HepG2 (cell line): ENCODE measurements around the gene DDR2. TPM values are rescaled to one million over a fixed set of nuclear protein-coding genes. Genes with fewer than 3 reads are reported as not detected.

Experiments
- AGO1 ChIP-seq: fragments of 200-400 bp; formaldehyde crosslinking; IDR thresholded peaks from 2 replicates; pipeline ENCODE4 v1.6.1; 2017; ENCODE audit warnings: mild to moderate bottlenecking, low read depth, low read length, moderate library complexity; ENCODE audit not compliant: poor library complexity, severe bottlenecking
- ARHGAP35 ChIP-seq: sonication (generic); formaldehyde crosslinking; IDR thresholded peaks from 2 replicates; pipeline ENCODE4 v1.9.0; 2022; ENCODE audit warnings: mild to moderate bottlenecking, inconsistent platforms, moderate library complexity, missing genetic modification reagents, borderline replicate concordance
- FOSL2 ChIP-seq: sonication (generic); formaldehyde crosslinking; IDR thresholded peaks from 2 replicates; pipeline ENCODE4 v1.4.0; 2020; ENCODE audit warnings: missing genetic modification reagents
- ISL2 ChIP-seq: sonication (generic); formaldehyde crosslinking; IDR thresholded peaks from 2 replicates; pipeline ENCODE4 v1.5.0; 2020; ENCODE audit warnings: missing genetic modification reagents
- KDM5B ChIP-seq: sonication (generic); formaldehyde crosslinking; IDR thresholded peaks from 2 replicates; pipeline ENCODE4 v1.4.0; 2020; ENCODE audit warnings: missing genetic modification reagents, mild to moderate bottlenecking, borderline replicate concordance
- POGZ ChIP-seq: sonication (generic); formaldehyde crosslinking; IDR thresholded peaks from 2 replicates; pipeline ENCODE4 v1.4.0; 2020; ENCODE audit warnings: mild to moderate bottlenecking, missing genetic modification reagents
- POLR2AphosphoS2 ChIP-seq: IDR thresholded peaks from 2 replicates; pipeline ENCODE4 v1.6.1; 2011; ENCODE audit warnings: low read depth, low read length, improper control_type of control experiment
- SALL1 ChIP-seq: sonication (generic); formaldehyde crosslinking; IDR thresholded peaks from 2 replicates; pipeline ENCODE4 v1.8.0; 2022; ENCODE audit warnings: mild to moderate bottlenecking, missing genetic modification reagents
- SP1 ChIP-seq, 2 experiments: fragments of 450-650 bp in 1 of 2; sonication (generic) in 1 of 2; formaldehyde crosslinking in 1 of 2; IDR thresholded peaks; 2 replicates each; pipeline versions ENCODE4 v1.4.0 to v1.6.1; 2016 to 2020; ENCODE audit warnings: missing genetic modification reagents in 1 of 2
- SPEN ChIP-seq: sonication (generic); formaldehyde crosslinking; IDR thresholded peaks from 2 replicates; pipeline ENCODE4 v1.5.1; 2020; ENCODE audit warnings: low read depth, mild to moderate bottlenecking, missing genetic modification reagents
- SSRP1 ChIP-seq: IDR thresholded peaks from 2 replicates; pipeline ENCODE4 v1.6.1; 2016; ENCODE audit warnings: control low read depth
- TBL1XR1 ChIP-seq: fragments of 150-350 bp; IDR thresholded peaks from 2 replicates; pipeline ENCODE4 v1.6.1; 2014; ENCODE audit warnings: borderline replicate concordance, low read length; ENCODE audit not compliant: partially characterized antibody
- TCF12 ChIP-seq, 2 experiments: fragments of 450-650 bp in 1 of 2; sonication (generic) in 1 of 2; formaldehyde crosslinking in 1 of 2; IDR thresholded peaks; 2 replicates each; pipeline versions ENCODE4 v1.6.1 to v1.8.0; 2017 to 2022; ENCODE audit warnings: antibody characterized with exemption in 1 of 2, mild to moderate bottlenecking in 1 of 2, missing genetic modification reagents in 1 of 2, moderate library complexity in 1 of 2
- ZBTB44 ChIP-seq: sonication (generic); formaldehyde crosslinking; IDR thresholded peaks from 2 replicates; pipeline ENCODE4 v1.4.0; 2020; ENCODE audit warnings: missing genetic modification reagents
- ZFP36 ChIP-seq: fragments of 150-350 bp; IDR thresholded peaks from 2 replicates; pipeline ENCODE4 v1.6.1; 2018; ENCODE audit warnings: borderline replicate concordance, low read length, low read depth; ENCODE audit not compliant: partially characterized antibody
- ZKSCAN8 ChIP-seq: IDR thresholded peaks from 2 replicates; pipeline ENCODE4 v1.6.1; 2016; ENCODE audit warnings: borderline replicate concordance, missing genetic modification reagents, missing compliant biosample characterization
- ZNF335 ChIP-seq: sonication (generic); formaldehyde crosslinking; IDR thresholded peaks from 2 replicates; pipeline ENCODE4 v1.4.0; 2020; ENCODE audit warnings: missing genetic modification reagents
- ZNF598 ChIP-seq: sonication (generic); formaldehyde crosslinking; IDR thresholded peaks from 2 replicates; pipeline ENCODE4 v1.5.1; 2020; ENCODE audit warnings: mild to moderate bottlenecking, missing genetic modification reagents, borderline replicate concordance
- polyA plus RNA-seq, 8 experiments: library from polyadenylated mRNA; depleted of rRNA in 3 of 8; stranded (reverse) in 7 of 8; unstranded in 1 of 8; fragments of >200 nt; fragmentation: Illumina TruSeq in 4 of 8; extraction: Trizol in 4 of 8; gene quantifications; 2 replicates each; pipeline versions ENCODE4 v1.2.1 to v1.2.3, GENCODE V29; 2011 to 2016; ENCODE audit warnings: low read depth in 4 of 8, missing spikeins in 1 of 8, mixed read lengths in 1 of 8; ENCODE audit not compliant: insufficient read depth in 1 of 8
- total RNA-seq, 5 experiments: library from RNA; depleted of rRNA; stranded (reverse); fragments of >200 nt; fragmentation: Illumina TruSeq; extraction: Trizol; gene quantifications; 2 replicates each; pipeline ENCODE4 v1.2.3, GENCODE V29; 2016; ENCODE audit warnings: low read depth in 1 of 5
- TF ChIP-seq, protein P1 (sequence below): sonication (generic); formaldehyde crosslinking; conservative IDR thresholded peaks from 2 replicates; pipeline ENCODE4 v1.4.0; 2020; ENCODE audit warnings: mild to moderate bottlenecking, missing genetic modification reagents, moderate library complexity
- TF ChIP-seq, protein P2 (sequence below): sonication (generic); formaldehyde crosslinking; IDR thresholded peaks from 2 replicates; pipeline ENCODE4 v1.5.0; 2020; ENCODE audit warnings: mild to moderate bottlenecking, missing genetic modification reagents
- TF ChIP-seq, protein P3 (sequence below): sonication (generic); formaldehyde crosslinking; IDR thresholded peaks from 2 replicates; pipeline ENCODE4 v1.4.0; 2020; ENCODE audit warnings: missing genetic modification reagents

DDR2 gene
- total and polyA plus RNA-seq, 2 of the 13 experiments (the other 11 are each of a cell fraction or from before 2014, with no cell fraction given), result 0.36 to 0.38 TPM

DNA sequence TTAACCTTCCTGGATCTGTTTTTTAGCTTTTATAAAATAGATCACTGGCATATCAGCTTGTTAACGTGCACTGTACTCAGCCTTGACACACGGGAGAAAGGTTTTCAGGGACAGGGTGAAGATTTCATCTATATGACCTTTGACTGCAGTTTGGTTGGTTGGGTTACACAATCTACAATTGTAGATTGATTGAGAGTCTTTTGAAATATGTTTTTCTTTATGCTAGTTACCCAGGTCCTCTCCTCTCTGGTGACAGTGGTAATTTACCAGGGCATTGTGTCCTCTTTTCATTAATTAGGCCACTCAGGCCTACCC, 48.8 kb downstream of the DDR2 start (continued):
- TF ChIP-seq FOSL2 (CRISPR knock-in tag) (no peak), AGO1 (no peak), SPEN (CRISPR knock-in tag) (no peak), POLR2AphosphoS2 (no peak), POGZ (0 out of 2 replicates have a peak, but pooled peaks have one; percentile 21), ZNF335 (CRISPR knock-in tag) (no peak), SSRP1 (CRISPR knock-in tag) (no peak), ZBTB44 (no peak), SALL1 (peak; percentile 51; the same call in 1 of the 2 replicates), ZFP36 (no peak), ZKSCAN8 (CRISPR knock-in tag) (no peak), ZNF598 (no peak), ARHGAP35 (CRISPR knock-in tag) (no peak), TCF12 (IDR thresholded peaks at IDR 0.05) (no peak), TCF12 (CRISPR knock-in tag; IDR thresholded peaks at IDR 0.05) (no peak), TBL1XR1 (no peak), SP1 (IDR thresholded peaks at IDR 0.05) (no peak), SP1 (CRISPR knock-in tag; IDR thresholded peaks at IDR 0.05) (no peak), ISL2 (CRISPR knock-in tag) (0 out of 2 replicates have a peak, but pooled peaks have one; percentile 21), KDM5B (no peak)
- TF ChIP-seq, protein P1, sequence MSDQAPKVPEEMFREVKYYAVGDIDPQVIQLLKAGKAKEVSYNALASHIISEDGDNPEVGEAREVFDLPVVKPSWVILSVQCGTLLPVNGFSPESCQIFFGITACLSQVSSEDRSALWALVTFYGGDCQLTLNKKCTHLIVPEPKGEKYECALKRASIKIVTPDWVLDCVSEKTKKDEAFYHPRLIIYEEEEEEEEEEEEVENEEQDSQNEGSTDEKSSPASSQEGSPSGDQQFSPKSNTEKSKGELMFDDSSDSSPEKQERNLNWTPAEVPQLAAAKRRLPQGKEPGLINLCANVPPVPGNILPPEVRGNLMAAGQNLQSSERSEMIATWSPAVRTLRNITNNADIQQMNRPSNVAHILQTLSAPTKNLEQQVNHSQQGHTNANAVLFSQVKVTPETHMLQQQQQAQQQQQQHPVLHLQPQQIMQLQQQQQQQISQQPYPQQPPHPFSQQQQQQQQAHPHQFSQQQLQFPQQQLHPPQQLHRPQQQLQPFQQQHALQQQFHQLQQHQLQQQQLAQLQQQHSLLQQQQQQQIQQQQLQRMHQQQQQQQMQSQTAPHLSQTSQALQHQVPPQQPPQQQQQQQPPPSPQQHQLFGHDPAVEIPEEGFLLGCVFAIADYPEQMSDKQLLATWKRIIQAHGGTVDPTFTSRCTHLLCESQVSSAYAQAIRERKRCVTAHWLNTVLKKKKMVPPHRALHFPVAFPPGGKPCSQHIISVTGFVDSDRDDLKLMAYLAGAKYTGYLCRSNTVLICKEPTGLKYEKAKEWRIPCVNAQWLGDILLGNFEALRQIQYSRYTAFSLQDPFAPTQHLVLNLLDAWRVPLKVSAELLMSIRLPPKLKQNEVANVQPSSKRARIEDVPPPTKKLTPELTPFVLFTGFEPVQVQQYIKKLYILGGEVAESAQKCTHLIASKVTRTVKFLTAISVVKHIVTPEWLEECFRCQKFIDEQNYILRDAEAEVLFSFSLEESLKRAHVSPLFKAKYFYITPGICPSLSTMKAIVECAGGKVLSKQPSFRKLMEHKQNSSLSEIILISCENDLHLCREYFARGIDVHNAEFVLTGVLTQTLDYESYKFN (CRISPR knock-in tag), result peak; percentile 41; the same call in 1 of the 2 replicates
- TF ChIP-seq, protein P2, sequence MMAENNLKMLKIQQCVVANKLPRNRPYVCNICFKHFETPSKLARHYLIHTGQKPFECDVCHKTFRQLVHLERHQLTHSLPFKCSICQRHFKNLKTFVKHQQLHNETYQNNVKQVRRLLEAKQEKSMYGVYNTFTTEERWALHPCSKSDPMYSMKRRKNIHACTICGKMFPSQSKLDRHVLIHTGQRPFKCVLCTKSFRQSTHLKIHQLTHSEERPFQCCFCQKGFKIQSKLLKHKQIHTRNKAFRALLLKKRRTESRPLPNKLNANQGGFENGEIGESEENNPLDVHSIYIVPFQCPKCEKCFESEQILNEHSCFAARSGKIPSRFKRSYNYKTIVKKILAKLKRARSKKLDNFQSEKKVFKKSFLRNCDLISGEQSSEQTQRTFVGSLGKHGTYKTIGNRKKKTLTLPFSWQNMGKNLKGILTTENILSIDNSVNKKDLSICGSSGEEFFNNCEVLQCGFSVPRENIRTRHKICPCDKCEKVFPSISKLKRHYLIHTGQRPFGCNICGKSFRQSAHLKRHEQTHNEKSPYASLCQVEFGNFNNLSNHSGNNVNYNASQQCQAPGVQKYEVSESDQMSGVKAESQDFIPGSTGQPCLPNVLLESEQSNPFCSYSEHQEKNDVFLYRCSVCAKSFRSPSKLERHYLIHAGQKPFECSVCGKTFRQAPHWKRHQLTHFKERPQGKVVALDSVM (CRISPR knock-in tag), result no peak
- TF ChIP-seq, protein P3, sequence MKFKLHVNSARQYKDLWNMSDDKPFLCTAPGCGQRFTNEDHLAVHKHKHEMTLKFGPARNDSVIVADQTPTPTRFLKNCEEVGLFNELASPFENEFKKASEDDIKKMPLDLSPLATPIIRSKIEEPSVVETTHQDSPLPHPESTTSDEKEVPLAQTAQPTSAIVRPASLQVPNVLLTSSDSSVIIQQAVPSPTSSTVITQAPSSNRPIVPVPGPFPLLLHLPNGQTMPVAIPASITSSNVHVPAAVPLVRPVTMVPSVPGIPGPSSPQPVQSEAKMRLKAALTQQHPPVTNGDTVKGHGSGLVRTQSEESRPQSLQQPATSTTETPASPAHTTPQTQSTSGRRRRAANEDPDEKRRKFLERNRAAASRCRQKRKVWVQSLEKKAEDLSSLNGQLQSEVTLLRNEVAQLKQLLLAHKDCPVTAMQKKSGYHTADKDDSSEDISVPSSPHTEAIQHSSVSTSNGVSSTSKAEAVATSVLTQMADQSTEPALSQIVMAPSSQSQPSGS (CRISPR knock-in tag), result no peak
